Spleen (tissue), 11 donors: ENCODE results near the gene DMRT1. TPM values are rescaled to one million over a fixed set of nuclear protein-coding genes. Genes with fewer than 3 reads are reported as not detected.

Experiments used
- DNase-seq: peaks from one replicate; pipeline ENCODE4 v3.0.0-alpha.2; 2020
- H3K27ac ChIP-seq, 8 donors: fragments of 200-600 bp; sonication (generic) in 7 of 8; 1 replicate in 4 of 8; 2 replicates in 4 of 8; pipeline versions ENCODE4 v1.5.0 to v1.8.0; 2016 to 2021; ENCODE audit warnings: inconsistent platforms in 4 of 8, mild to moderate bottlenecking in 4 of 8, moderate library complexity in 1 of 8
- H3K27me3 ChIP-seq, 7 donors: fragments of 200-600 bp; sonication (generic) in 6 of 7; replicated peaks in 1 of 7; 1 replicate in 4 of 7; 2 replicates in 3 of 7; pipeline versions ENCODE4 v1.5.0 to v1.8.0; 2016 to 2021; ENCODE audit warnings: inconsistent platforms in 3 of 7, mild to moderate bottlenecking in 1 of 7
- H3K36me3 ChIP-seq, 6 donors: fragments of 200-600 bp; sonication (generic) in 5 of 6; 1 replicate in 4 of 6; 2 replicates in 2 of 6; pipeline versions ENCODE4 v1.5.0 to v1.8.0; 2016 to 2021; ENCODE audit warnings: inconsistent platforms in 2 of 6
- H3K4me1 ChIP-seq, 6 donors: fragments of 200-600 bp; sonication (generic) in 5 of 6; 1 replicate in 3 of 6; 2 replicates in 3 of 6; pipeline versions ENCODE4 v1.5.0 to v1.8.0; 2016 to 2021; ENCODE audit warnings: inconsistent platforms in 3 of 6
- H3K4me3 ChIP-seq, 8 donors: fragments of 200-600 bp; sonication (generic) in 7 of 8; 1 replicate in 4 of 8; 2 replicates in 4 of 8; pipeline versions ENCODE4 v1.5.0 to v1.8.0; 2016 to 2021; ENCODE audit warnings: inconsistent platforms in 4 of 8, mild to moderate bottlenecking in 4 of 8, moderate library complexity in 2 of 8
- H3K9me3 ChIP-seq, 8 donors: fragments of 200-600 bp; sonication (generic) in 7 of 8; 1 replicate in 4 of 8; 2 replicates in 4 of 8; pipeline versions ENCODE4 v1.5.0 to v1.8.0; 2016 to 2021; ENCODE audit warnings: inconsistent platforms in 4 of 8
- POLR2A ChIP-seq, 3 donors: fragments of 450-650 bp; IDR thresholded peaks; one replicate each; pipeline ENCODE4 v1.5.1; 2017; ENCODE audit warnings: antibody characterized with exemption in 3 of 3, mild to moderate bottlenecking in 1 of 3
- POLR2AphosphoS5 ChIP-seq, 3 donors: sonication (generic); formaldehyde crosslinking; IDR thresholded peaks; one replicate each; pipeline ENCODE4 v1.5.1; 2017; ENCODE audit warnings: antibody characterized with exemption in 3 of 3
- WGBS, 5 donors: extraction: QIAGEN DNeasy Blood & Tissue Kit in 3 of 5; methylation state at CpG; one replicate each; pipeline versions ENCODE4 v1.1.5 to v1.1.7; 2013 to 2018; 5-methylcytosine and 5-hydroxymethylcytosine counted together
- intact Hi-C: fragments of 100-400 bp; cut with DNase I; formaldehyde crosslinking; loops from one replicate; pipeline ENCODE4 v1.15.0; 2023; ENCODE audit warnings: low total_unique reads
- polyA plus RNA-seq, 3 donors: library from polyadenylated mRNA; stranded (reverse); fragments of 200-250 nt; gene quantifications; one replicate each; pipeline ENCODE4 v1.2.1, GENCODE V29; 2013
- total RNA-seq, 7 donors: library from RNA; depleted of rRNA in 3 of 7; stranded (reverse); fragments of >200 nt in 3 of 7; fragmentation: NEBNext Ultra II Directional in 4 of 7; extraction: Animal tissue kit (Norgen Biotek cat#: 25700) in 4 of 7; gene quantifications; one replicate each; pipeline versions ENCODE4 v1.1.0 to v1.2.1, GENCODE V29; 2016 to 2021
- TF ChIP-seq, protein P1 (sequence below), 11 experiments: fragments of 200-600 bp in 7 of 11; fragments of 450-650 bp in 4 of 11; sonication (generic) in 4 of 11; IDR thresholded peaks in 8 of 11; conservative IDR thresholded peaks in 3 of 11; 1 replicate in 7 of 11; 2 replicates in 4 of 11; pipeline versions ENCODE4 v1.4.0 to v1.8.0; 2016 to 2021; ENCODE audit warnings: antibody characterized with exemption in 11 of 11, inconsistent platforms in 4 of 11, mild to moderate bottlenecking in 1 of 11
- donor health status: healthy with polysubstance abuse.
- donor health status: DM: no; HTN: no; CAD: no; lungs with moderate emphysema.
- donor health status: DM: no; HTN: no; CAD: no.
- donor health status: Bipolar disorder and iron deficiency.
- donor health status: healthy.
- donor health status: DM: no; HTN: no; CAD: no.
- donor health status: DM: yes; HTN: yes; CAD: no.

DMRT1 gene
- total and polyA plus RNA-seq, 10 donors: not detected

DNA sequence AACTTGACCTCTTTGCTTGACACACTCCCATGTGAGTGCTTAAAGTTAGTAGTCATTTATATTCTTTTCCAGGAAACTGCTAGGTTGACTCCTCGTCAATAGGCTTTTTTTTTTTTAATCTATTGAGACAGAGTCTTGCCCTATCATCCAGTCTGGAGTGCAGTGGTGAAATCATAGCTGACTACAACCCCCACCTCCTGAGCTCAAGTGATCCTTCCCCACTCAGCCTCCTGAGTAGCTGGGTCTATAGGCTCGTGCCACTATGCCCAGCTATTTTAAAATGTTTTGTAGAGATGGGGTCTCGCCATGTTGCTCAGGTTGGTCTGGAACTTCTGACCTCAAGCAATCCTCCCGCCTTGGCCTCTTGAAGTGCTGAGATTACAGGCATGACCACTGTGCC lies 34.9 kb downstream of the DMRT1 start:
- 61 to 88% (median 80%) methylated on average over 4 of the region's 4 CpGs for WGBS, 5 donors
- TF ChIP-seq, protein P1, sequence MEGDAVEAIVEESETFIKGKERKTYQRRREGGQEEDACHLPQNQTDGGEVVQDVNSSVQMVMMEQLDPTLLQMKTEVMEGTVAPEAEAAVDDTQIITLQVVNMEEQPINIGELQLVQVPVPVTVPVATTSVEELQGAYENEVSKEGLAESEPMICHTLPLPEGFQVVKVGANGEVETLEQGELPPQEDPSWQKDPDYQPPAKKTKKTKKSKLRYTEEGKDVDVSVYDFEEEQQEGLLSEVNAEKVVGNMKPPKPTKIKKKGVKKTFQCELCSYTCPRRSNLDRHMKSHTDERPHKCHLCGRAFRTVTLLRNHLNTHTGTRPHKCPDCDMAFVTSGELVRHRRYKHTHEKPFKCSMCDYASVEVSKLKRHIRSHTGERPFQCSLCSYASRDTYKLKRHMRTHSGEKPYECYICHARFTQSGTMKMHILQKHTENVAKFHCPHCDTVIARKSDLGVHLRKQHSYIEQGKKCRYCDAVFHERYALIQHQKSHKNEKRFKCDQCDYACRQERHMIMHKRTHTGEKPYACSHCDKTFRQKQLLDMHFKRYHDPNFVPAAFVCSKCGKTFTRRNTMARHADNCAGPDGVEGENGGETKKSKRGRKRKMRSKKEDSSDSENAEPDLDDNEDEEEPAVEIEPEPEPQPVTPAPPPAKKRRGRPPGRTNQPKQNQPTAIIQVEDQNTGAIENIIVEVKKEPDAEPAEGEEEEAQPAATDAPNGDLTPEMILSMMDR (IDR thresholded peaks at IDR 0.05 in 8 of 11, conservative IDR thresholded peaks at IDR 0.05 in 3 of 11): no peak
- TF ChIP-seq POLR2A (IDR thresholded peaks at IDR 0.05) (no peak), POLR2AphosphoS5 (IDR thresholded peaks at IDR 0.05) (no peak)
- intact Hi-C loops: no loop called here

DNA sequence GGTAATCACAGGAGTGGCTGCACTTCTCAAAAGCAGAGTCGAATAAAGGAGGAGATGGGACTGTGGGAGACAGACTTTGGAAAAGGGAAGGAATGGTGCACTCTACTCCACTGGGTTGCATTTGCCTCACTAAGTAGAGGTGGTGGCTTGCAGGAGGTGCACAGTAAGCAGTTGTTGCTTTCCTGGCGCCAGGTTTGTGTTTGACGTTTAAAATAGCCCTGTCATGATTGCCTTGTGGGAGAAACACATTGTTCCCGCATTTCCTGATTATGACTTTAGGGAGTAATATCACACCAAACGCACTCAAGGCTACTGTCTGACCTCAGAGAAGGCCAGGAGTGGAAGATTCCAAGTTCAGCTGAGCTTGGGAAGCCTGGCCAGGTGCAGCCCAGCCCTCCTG lies 36.7 kb downstream of the DMRT1 start:
- no peak for TF ChIP-seq POLR2AphosphoS5 (IDR thresholded peaks at IDR 0.05)
- TF ChIP-seq POLR2A (IDR thresholded peaks at IDR 0.05): no peak
- TF ChIP-seq, protein P1 (IDR thresholded peaks at IDR 0.05 in 8 of 11, conservative IDR thresholded peaks at IDR 0.05 in 3 of 11): no peak
- H3K36me3 ChIP-seq: no peaks in the 10 kb centered on the region
- no peaks in the 10 kb centered on the region for H3K9me3 ChIP-seq

More for the DNA sequence above, 34.9 kb downstream of the DMRT1 start:
- Histone ChIP-seq H3K4me3 (no peak overlapping the region), H3K27ac (no peak overlapping the region), H3K27me3 (peaks cover 0 to 63% (median 3%) of the 10 kb centered on the region in 7 donors), H3K36me3 (no peaks in the 10 kb centered on the region), H3K4me1 (no peaks in the 10 kb centered on the region), H3K9me3 (no peaks in the 10 kb centered on the region)
- no peak for DNase-seq

DNA sequence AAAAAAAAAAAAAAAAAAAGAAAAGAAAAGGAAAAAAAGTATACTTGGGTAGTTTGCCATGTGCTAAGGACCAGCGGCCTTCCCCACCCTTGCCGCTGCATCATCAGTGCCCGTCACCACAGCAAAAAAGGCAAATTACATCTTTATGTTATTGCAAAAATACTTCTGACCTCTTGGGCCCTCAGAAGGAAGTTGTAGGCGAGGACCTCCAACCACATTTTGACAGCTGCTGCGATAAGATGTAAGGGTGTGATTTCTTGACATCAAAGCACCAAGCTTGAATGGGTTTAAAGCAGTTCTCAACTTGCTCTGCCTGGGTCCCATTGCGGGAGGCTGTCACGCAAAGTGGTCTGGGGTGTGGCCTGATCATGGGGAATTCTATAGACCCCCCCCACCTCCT lies 39.2 kb downstream of the DMRT1 start:
- no peak for DNase-seq
- 29 to 63% (median 44%) methylated on average over 7 of the region's 7 CpGs for WGBS, 5 donors
- Histone ChIP-seq H3K36me3 (no peaks in the 10 kb centered on the region), H3K4me1 (no peaks in the 10 kb centered on the region), H3K27me3 (peaks cover 0 to 86% (median 3%) of the 10 kb centered on the region in 7 donors), H3K9me3 (no peaks in the 10 kb centered on the region), H3K27ac (no peak overlapping the region), H3K4me3 (no peak overlapping the region)
- no peak for TF ChIP-seq POLR2AphosphoS5 (IDR thresholded peaks at IDR 0.05)
- TF ChIP-seq POLR2A (IDR thresholded peaks at IDR 0.05): no peak
- TF ChIP-seq, protein P1 (IDR thresholded peaks at IDR 0.05 in 8 of 11, conservative IDR thresholded peaks at IDR 0.05 in 3 of 11): no peak
- intact Hi-C loops: no loop called here

More for the DNA sequence above, 36.7 kb downstream of the DMRT1 start:
- H3K4me1 ChIP-seq: no peaks in the 10 kb centered on the region
- H3K27me3 ChIP-seq: peaks cover 0 to 78% (median 3%) of the 10 kb centered on the region in 7 donors
- WGBS, 5 donors: 36 to 45% (median 40%) methylated on average over 5 of the region's 5 CpGs
- no peak for DNase-seq
- intact Hi-C loops: no loop called here
- no peak overlapping the region for H3K27ac ChIP-seq
- H3K4me3 ChIP-seq: no peak overlapping the region

DNA sequence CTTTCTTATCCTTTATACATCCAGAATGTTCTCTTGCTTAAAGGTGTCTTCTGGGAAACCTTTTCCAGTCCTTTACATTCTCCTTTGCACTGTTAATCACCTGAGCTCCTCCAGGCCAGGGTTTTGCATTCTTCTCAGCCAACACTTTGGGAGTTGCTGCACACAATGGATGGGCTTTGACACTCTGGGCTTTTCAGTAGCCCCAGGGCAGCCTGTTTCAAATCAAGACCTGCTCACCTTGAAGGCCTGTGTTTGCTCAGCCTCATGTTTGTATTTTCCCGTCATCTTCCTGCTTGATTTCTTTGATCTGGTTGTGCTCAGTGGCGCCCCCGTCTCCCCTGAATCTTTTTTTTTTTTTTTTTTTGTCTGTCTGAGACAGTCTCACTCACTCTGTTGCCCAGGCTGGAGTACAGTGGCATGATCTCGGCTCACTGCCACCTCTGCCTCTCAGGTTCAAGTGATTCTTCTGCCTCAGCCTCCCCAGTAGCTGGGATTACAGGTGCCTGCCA lies 41.0 kb downstream of the DMRT1 start:
- intact Hi-C loops: no loop called here
- Histone ChIP-seq H3K27ac (no peak overlapping the region), H3K27me3 (peaks cover 0 to 83% (median 0%) of the 10 kb centered on the region in 7 donors), H3K36me3 (no peaks in the 10 kb centered on the region), H3K4me1 (no peaks in the 10 kb centered on the region), H3K4me3 (no peak overlapping the region), H3K9me3 (no peaks in the 10 kb centered on the region)
- WGBS, 5 donors: 43 to 52% (median 45%) methylated on average over 4 of the region's 4 CpGs
- DNase-seq: no peak
- TF ChIP-seq POLR2AphosphoS5 (IDR thresholded peaks at IDR 0.05): no peak
- TF ChIP-seq POLR2A (IDR thresholded peaks at IDR 0.05): no peak
- TF ChIP-seq, protein P1 (IDR thresholded peaks at IDR 0.05 in 8 of 11, conservative IDR thresholded peaks at IDR 0.05 in 3 of 11): no peak
